Retinal pigment epithelial cell (primary cell): ENCODE measurements around the gene PIP4K2B.

Experiments used
- DNase-seq: peaks from one replicate; pipeline ENCODE4 v3.0.0-alpha.2; 2010; ENCODE audit warnings: low read depth
- H3K4me3 ChIP-seq: 2 replicates; pipeline ENCODE4 v1.5.1; 2011; ENCODE audit warnings: mild to moderate bottlenecking, low read length, control low read depth, moderate library complexity
- CTCF ChIP-seq: conservative IDR thresholded peaks from 2 replicates; pipeline ENCODE4 v1.5.1; 2011; ENCODE audit warnings: low read depth, low read length, control low read depth, inconsistent platforms

Gene PIP4K2B

DNA sequence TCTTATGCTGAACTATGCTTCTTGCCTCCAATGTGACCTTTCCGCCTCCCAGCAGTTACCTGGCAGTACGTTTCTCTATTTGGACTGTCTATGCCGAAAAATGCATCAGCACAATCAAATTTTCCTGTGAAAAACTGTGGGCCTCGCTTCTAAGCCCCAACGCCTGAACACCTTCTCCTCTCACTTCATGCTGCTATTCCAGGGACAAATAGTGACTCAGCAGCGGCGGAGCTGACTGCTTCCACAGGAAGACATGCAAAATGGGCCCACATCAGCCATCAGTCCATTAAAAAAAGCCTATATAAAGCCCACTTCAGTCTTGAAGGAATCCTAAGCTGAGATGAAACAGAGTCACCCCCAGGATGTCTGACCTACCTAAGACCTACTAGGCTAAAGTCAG, 10.5 kb upstream of the PIP4K2B start:
- DNase-seq, result no peak
- no peak for TF ChIP-seq CTCF
- H3K4me3 ChIP-seq, result no peak overlapping the region

DNA sequence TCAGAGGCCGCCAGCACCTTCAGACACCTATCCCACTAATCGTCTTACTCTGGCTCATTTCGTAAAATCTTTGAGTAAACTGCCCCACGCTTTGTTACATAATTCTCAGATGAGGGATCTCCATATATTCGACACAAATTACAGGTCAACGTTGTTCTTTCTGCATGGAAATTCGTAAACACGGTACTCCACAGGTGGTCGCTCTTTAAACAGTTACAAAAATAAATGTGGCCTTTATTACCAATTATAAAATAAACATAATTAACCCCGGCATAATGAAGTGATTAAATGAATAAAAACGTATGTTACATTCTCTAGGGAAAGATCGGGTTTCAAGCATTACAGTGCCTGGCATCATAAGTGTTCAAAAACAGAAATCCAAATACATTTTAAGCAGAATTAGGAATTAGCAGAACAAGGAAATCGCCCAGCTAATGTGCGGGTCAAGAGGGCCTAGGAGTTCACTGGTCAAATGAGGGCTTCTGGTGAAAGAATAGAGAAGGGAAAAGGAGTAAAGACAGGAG, 943 bp upstream of the PIP4K2B start:
- peak overlapping the region; percentile 72 for H3K4me3 ChIP-seq
- no peak for TF ChIP-seq CTCF
- DNase-seq, result no peak

- no peak for TF ChIP-seq CTCF
- DNase-seq, result no peak
- H3K4me3 ChIP-seq, result peak overlapping the region; percentile 72
Observed at GRCh38 chr17:38798614-38799500, 499 bp downstream of the PIP4K2B start.

- H3K4me3 ChIP-seq, result peak overlapping the region; percentile 72
- no peak for TF ChIP-seq CTCF
- DNase-seq, result no peak
Observed at GRCh38 chr17:38797828-38798227, 1.5 kb downstream of the PIP4K2B start.

DNA sequence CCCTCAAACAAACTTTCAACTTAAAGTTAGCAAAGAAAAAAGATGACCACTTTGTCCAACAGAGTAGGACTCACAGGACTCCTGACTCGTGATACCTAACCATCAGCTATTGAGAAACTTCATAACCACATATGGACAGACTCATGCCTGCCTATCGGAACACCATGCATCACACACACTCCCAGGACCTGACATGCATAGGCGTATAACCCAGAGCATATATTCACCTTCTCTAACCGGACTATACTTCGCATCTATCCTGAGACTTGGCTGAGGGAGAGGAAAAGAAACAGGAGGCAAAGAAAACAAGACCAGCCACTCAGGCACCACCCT, 2.2 kb downstream of the PIP4K2B start:
- no peak for DNase-seq
- H3K4me3 ChIP-seq, result no peak overlapping the region
- TF ChIP-seq CTCF, result no peak

- no peak for DNase-seq
- H3K4me3 ChIP-seq, result no peak overlapping the region
Observed at GRCh38 chr17:38796451-38797157, 2.8 kb downstream of the PIP4K2B start.

More at GRCh38 chr17:38796451-38797157, 2.8 kb downstream of the PIP4K2B start:
- TF ChIP-seq CTCF, result no peak
